Stimulated activated memory B cell treated with anti-CD40 and anti-IgM and Interleukin-4, amounts not matched to agents 10 μg/mL and 1 μg/mL and 100 μg/mL, for 72 hours (primary cell): ENCODE data around the gene PTPN3.

Experiments
- ATAC-seq: fragments of 150-1000 bp; cut with Tn5 transposase; 2 replicates; pipeline ENCODE4 v1.10.0; 2021
- H3K27ac Mint-ChIP-seq: one replicate; pipeline ENCODE4 v1.8.0; 2022; ENCODE audit warnings: mild to moderate bottlenecking, mixed read lengths
- H3K27me3 Mint-ChIP-seq: one replicate; pipeline ENCODE4 v1.8.0; 2022; ENCODE audit warnings: mixed read lengths
- H3K36me3 Mint-ChIP-seq: one replicate; pipeline ENCODE4 v1.8.0; 2022; ENCODE audit warnings: mixed read lengths
- H3K4me1 Mint-ChIP-seq: one replicate; pipeline ENCODE4 v1.8.0; 2022; ENCODE audit warnings: mixed read lengths
- H3K4me3 Mint-ChIP-seq: one replicate; pipeline ENCODE4 v1.8.0; 2022; ENCODE audit warnings: mild to moderate bottlenecking, moderate library complexity, mixed read lengths
- H3K9me3 Mint-ChIP-seq: one replicate; pipeline ENCODE4 v1.8.0; 2022; ENCODE audit warnings: mixed read lengths

Gene PTPN3

GRCh38 chr9:109474170-109474569 is 23.9 kb downstream of the PTPN3 start:
- peaks cover 38% of the 10 kb centered on the region for H3K27me3 Mint-ChIP-seq

GRCh38 chr9:109473329-109473728 is 24.8 kb downstream of the PTPN3 start:
- Mint-ChIP-seq H3K36me3 (no peaks in the 10 kb centered on the region), H3K9me3 (no peaks in the 10 kb centered on the region), H3K27me3 (peaks cover 30% of the 10 kb centered on the region), H3K4me3 (no peak overlapping the region), H3K27ac (no peak overlapping the region), H3K4me1 (no peaks in the 10 kb centered on the region)
- no peak for ATAC-seq

More at GRCh38 chr9:109474170-109474569, 23.9 kb downstream of the PTPN3 start:
- Mint-ChIP-seq H3K36me3 (no peaks in the 10 kb centered on the region), H3K27ac (no peak overlapping the region), H3K4me3 (no peak overlapping the region), H3K4me1 (no peaks in the 10 kb centered on the region), H3K9me3 (no peaks in the 10 kb centered on the region)
- no peak for ATAC-seq

GRCh38 chr9:109471475-109472393 is 26.4 kb downstream of the PTPN3 start:
- H3K27ac Mint-ChIP-seq = no peak overlapping the region
- no peaks in the 10 kb centered on the region for H3K9me3 Mint-ChIP-seq
- peaks cover 21% of the 10 kb centered on the region for H3K27me3 Mint-ChIP-seq
- H3K36me3 Mint-ChIP-seq = no peaks in the 10 kb centered on the region
- ATAC-seq = no peak
- H3K4me1 Mint-ChIP-seq = no peaks in the 10 kb centered on the region
- H3K4me3 Mint-ChIP-seq = no peak overlapping the region

GRCh38 chr9:109469646-109470358 is 28.3 kb downstream of the PTPN3 start:
- no peak overlapping the region for H3K27ac Mint-ChIP-seq
- H3K4me1 Mint-ChIP-seq = no peaks in the 10 kb centered on the region
- no peaks in the 10 kb centered on the region for H3K36me3 Mint-ChIP-seq
- H3K27me3 Mint-ChIP-seq = peaks cover 36% of the 10 kb centered on the region
- H3K4me3 Mint-ChIP-seq = no peak overlapping the region
- peak; percentile 87 for ATAC-seq
- H3K9me3 Mint-ChIP-seq = no peaks in the 10 kb centered on the region

- Mint-ChIP-seq H3K27me3 (peaks cover 36% of the 10 kb centered on the region), H3K36me3 (no peaks in the 10 kb centered on the region), H3K27ac (no peak overlapping the region), H3K9me3 (no peaks in the 10 kb centered on the region), H3K4me1 (no peaks in the 10 kb centered on the region), H3K4me3 (no peak overlapping the region)
- no peak for ATAC-seq
Measured at GRCh38 chr9:109468927-109469326, 29.2 kb downstream of the PTPN3 start.

- Mint-ChIP-seq H3K27me3 (peaks cover 26% of the 10 kb centered on the region), H3K4me3 (no peak overlapping the region), H3K36me3 (no peaks in the 10 kb centered on the region), H3K4me1 (no peaks in the 10 kb centered on the region), H3K27ac (no peak overlapping the region), H3K9me3 (no peaks in the 10 kb centered on the region)
- no peak for ATAC-seq
Measured at GRCh38 chr9:109467936-109468335, 30.2 kb downstream of the PTPN3 start.

GRCh38 chr9:109466623-109467590 is 31.2 kb downstream of the PTPN3 start:
- Mint-ChIP-seq H3K4me1 (no peaks in the 10 kb centered on the region), H3K27ac (no peak overlapping the region)

GRCh38 chr9:109463924-109464625 is 34.0 kb downstream of the PTPN3 start:
- H3K27ac Mint-ChIP-seq = no peak overlapping the region
- no peaks in the 10 kb centered on the region for H3K4me1 Mint-ChIP-seq
- H3K4me3 Mint-ChIP-seq = no peak overlapping the region
- H3K9me3 Mint-ChIP-seq = no peaks in the 10 kb centered on the region
- ATAC-seq = peak; percentile 41
- peaks cover 35% of the 10 kb centered on the region for H3K27me3 Mint-ChIP-seq
- H3K36me3 Mint-ChIP-seq = no peaks in the 10 kb centered on the region

More at GRCh38 chr9:109466623-109467590, 31.2 kb downstream of the PTPN3 start:
- Mint-ChIP-seq H3K27me3 (peaks cover 25% of the 10 kb centered on the region), H3K36me3 (no peaks in the 10 kb centered on the region), H3K4me3 (no peak overlapping the region), H3K9me3 (no peaks in the 10 kb centered on the region)
- ATAC-seq = no peak

GRCh38 chr9:109460576-109460975 is 37.5 kb downstream of the PTPN3 start:
- Mint-ChIP-seq H3K4me3 (no peak overlapping the region), H3K27ac (no peak overlapping the region), H3K36me3 (no peaks in the 10 kb centered on the region), H3K27me3 (peaks cover 40% of the 10 kb centered on the region), H3K9me3 (no peaks in the 10 kb centered on the region), H3K4me1 (no peaks in the 10 kb centered on the region)
- no peak for ATAC-seq

GRCh38 chr9:109459423-109459822 is 38.7 kb downstream of the PTPN3 start:
- Mint-ChIP-seq H3K27ac (no peak overlapping the region), H3K36me3 (no peaks in the 10 kb centered on the region), H3K4me3 (no peak overlapping the region), H3K27me3 (peaks cover 40% of the 10 kb centered on the region), H3K4me1 (no peaks in the 10 kb centered on the region), H3K9me3 (no peaks in the 10 kb centered on the region)
- no peak for ATAC-seq

GRCh38 chr9:109458453-109459211 is 39.5 kb downstream of the PTPN3 start:
- H3K4me1 Mint-ChIP-seq = no peaks in the 10 kb centered on the region
- H3K27ac Mint-ChIP-seq = no peak overlapping the region
- H3K27me3 Mint-ChIP-seq = peaks cover 40% of the 10 kb centered on the region
- ATAC-seq = no peak
- H3K9me3 Mint-ChIP-seq = no peaks in the 10 kb centered on the region
- no peaks in the 10 kb centered on the region for H3K36me3 Mint-ChIP-seq
- H3K4me3 Mint-ChIP-seq = no peak overlapping the region

- Mint-ChIP-seq H3K27me3 (peaks cover 41% of the 10 kb centered on the region), H3K9me3 (no peaks in the 10 kb centered on the region), H3K36me3 (no peaks in the 10 kb centered on the region), H3K27ac (no peak overlapping the region), H3K4me1 (no peaks in the 10 kb centered on the region), H3K4me3 (no peak overlapping the region)
- ATAC-seq = no peak
Measured at GRCh38 chr9:109456811-109457210, 41.3 kb downstream of the PTPN3 start.

GRCh38 chr9:109455861-109456260 is 42.2 kb downstream of the PTPN3 start:
- ATAC-seq = no peak
- Mint-ChIP-seq H3K4me1 (no peaks in the 10 kb centered on the region), H3K36me3 (no peaks in the 10 kb centered on the region), H3K4me3 (no peak overlapping the region), H3K9me3 (no peaks in the 10 kb centered on the region), H3K27me3 (peaks cover 45% of the 10 kb centered on the region), H3K27ac (no peak overlapping the region)

- Mint-ChIP-seq H3K27me3 (peaks cover 40% of the 10 kb centered on the region), H3K4me1 (no peaks in the 10 kb centered on the region), H3K27ac (no peak overlapping the region), H3K4me3 (no peak overlapping the region), H3K9me3 (no peaks in the 10 kb centered on the region), H3K36me3 (no peaks in the 10 kb centered on the region)
- no peak for ATAC-seq
Measured at GRCh38 chr9:109455391-109455790, 42.7 kb downstream of the PTPN3 start.
